NT2/D1 (cell line): ENCODE results near the gene TXNDC5.

ENCODE experiments used
- DNase-seq: peaks from one replicate; pipeline ENCODE4 v3.0.0-alpha.2; 2011; ENCODE audit warnings: low read depth, low spot score
- H3K27me3 ChIP-seq: 2 replicates; pipeline ENCODE4 v1.6.0; 2011; ENCODE audit warnings: mild to moderate bottlenecking; ENCODE audit not compliant: insufficient read length, insufficient read depth
- H3K36me3 ChIP-seq: 2 replicates; pipeline ENCODE4 v1.6.1; 2011; ENCODE audit warnings: mild to moderate bottlenecking, low read length, mixed read lengths; ENCODE audit not compliant: insufficient read depth, insufficient read length
- H3K4me1 ChIP-seq: 2 replicates; pipeline ENCODE4 v1.5.1; 2011; ENCODE audit not compliant: insufficient read depth, insufficient read length
- H3K4me3 ChIP-seq: 2 replicates; pipeline ENCODE4 v1.5.1; 2011; ENCODE audit warnings: low read depth; ENCODE audit not compliant: insufficient read length
- H3K9ac ChIP-seq: 2 replicates; pipeline ENCODE4 v1.6.0; 2011; ENCODE audit warnings: low read depth; ENCODE audit not compliant: insufficient read length
- H3K9me3 ChIP-seq: 2 replicates; pipeline ENCODE4 v1.5.1; 2011; ENCODE audit warnings: mild to moderate bottlenecking, low read length; ENCODE audit not compliant: insufficient read depth
- SUZ12 ChIP-seq: IDR thresholded peaks from 2 replicates; pipeline ENCODE4 v1.6.1; 2011; ENCODE audit not compliant: insufficient read length, insufficient read depth; ENCODE audit errors: extremely low read depth
- YY1 ChIP-seq: IDR thresholded peaks from 2 replicates; pipeline ENCODE4 v1.6.1; 2011; ENCODE audit not compliant: insufficient read length, insufficient read depth
- ZNF274 ChIP-seq: IDR thresholded peaks from 2 replicates; pipeline ENCODE4 v1.6.1; 2011; ENCODE audit warnings: mild to moderate bottlenecking, low read depth, low read length

The TXNDC5 gene

GRCh38 chr6:7914311-7914710 is 3.7 kb upstream of the TXNDC5 start:
- TF ChIP-seq YY1 (no peak), ZNF274 (no peak), SUZ12 (no peak)
- DNase-seq: no peak
- H3K9me3 ChIP-seq: no peaks in the 10 kb centered on the region
- no peak overlapping the region for H3K9ac ChIP-seq
- H3K36me3 ChIP-seq: no peaks in the 10 kb centered on the region
- H3K4me1 ChIP-seq: no peaks in the 10 kb centered on the region
- H3K4me3 ChIP-seq: no peak overlapping the region
- H3K27me3 ChIP-seq: peaks cover 38% of the 10 kb centered on the region

- no peaks in the 10 kb centered on the region for H3K4me1 ChIP-seq
- H3K27me3 ChIP-seq: peaks cover 38% of the 10 kb centered on the region
- H3K9ac ChIP-seq: no peak overlapping the region
- no peak for DNase-seq
- peaks cover 5% of the 10 kb centered on the region for H3K36me3 ChIP-seq
- no peak overlapping the region for H3K4me3 ChIP-seq
- TF ChIP-seq YY1 (no peak), SUZ12 (no peak), ZNF274 (no peak)
- no peaks in the 10 kb centered on the region for H3K9me3 ChIP-seq
Measured at GRCh38 chr6:7912736-7913517, 2.3 kb upstream of the TXNDC5 start.

DNA sequence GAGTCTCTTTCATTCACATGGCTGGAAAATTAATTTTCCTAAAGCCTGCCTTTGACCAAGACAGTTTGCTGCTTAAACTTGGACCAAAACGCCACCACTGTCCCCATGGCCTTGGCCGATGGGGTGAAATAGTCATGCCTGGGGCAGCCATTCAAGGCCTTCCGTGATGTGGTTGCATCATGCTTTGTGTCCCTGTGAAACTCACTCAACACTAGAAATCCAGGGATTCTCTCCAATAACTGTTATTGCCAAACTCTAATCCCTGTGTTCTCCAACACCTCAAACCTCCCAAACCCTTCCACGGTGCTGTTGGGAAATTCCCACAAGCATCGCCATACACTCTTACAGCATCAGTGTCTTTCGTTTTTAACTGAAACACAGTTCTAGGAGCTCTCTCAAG is 1.4 kb upstream of the TXNDC5 start:
- Histone ChIP-seq H3K9me3 (no peaks in the 10 kb centered on the region), H3K36me3 (peaks cover 13% of the 10 kb centered on the region), H3K9ac (no peak overlapping the region), H3K27me3 (peaks cover 38% of the 10 kb centered on the region), H3K4me1 (no peaks in the 10 kb centered on the region), H3K4me3 (no peak overlapping the region)
- DNase-seq: no peak
- TF ChIP-seq ZNF274 (no peak), SUZ12 (no peak), YY1 (no peak)

DNA sequence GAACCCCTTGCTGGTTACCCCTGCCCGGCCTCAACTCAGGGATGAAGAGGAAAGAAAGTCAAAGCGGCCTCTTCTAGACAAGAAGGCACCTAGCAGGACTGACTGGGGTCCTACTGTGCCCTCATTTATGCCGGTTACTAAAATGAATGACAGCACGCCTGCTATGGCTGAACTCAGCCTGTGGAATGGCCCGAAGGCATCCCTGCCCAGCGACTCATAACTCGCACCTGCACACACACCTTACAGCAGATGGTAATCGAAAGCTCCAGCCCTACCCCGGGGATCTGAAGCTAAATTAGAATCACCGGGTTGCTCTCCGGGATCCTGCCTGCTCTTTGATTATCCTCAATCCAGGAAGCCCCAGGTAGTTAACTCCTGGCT is 747 bp upstream of the TXNDC5 start:
- no peak for DNase-seq
- H3K4me3 ChIP-seq: peak overlapping the region; percentile 58
- H3K9ac ChIP-seq: peak overlapping the region; percentile 91
- H3K36me3 ChIP-seq: peaks cover 17% of the 10 kb centered on the region
- peaks cover 38% of the 10 kb centered on the region for H3K27me3 ChIP-seq
- no peaks in the 10 kb centered on the region for H3K9me3 ChIP-seq
- TF ChIP-seq SUZ12 (no peak), ZNF274 (no peak), YY1 (no peak)
- no peaks in the 10 kb centered on the region for H3K4me1 ChIP-seq

DNA sequence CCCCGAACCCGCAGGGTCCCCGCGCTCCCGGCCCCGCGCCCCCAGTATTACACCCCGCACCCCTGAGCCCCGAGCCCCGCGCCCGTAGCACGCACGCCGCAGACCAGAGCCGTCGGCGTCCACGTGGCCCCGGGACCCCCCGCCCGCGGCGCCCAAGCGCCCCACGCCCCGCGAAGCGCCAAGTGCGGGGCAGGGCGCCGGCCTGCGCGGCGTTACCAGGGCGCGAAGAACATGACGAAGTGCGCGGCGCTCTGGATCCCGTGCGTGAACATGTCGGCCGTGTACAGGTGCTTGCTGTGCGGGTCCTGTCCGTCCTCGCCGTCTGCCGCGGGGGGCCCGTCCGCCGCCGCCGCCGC is 312 bp downstream of the TXNDC5 start:
- no peak for DNase-seq
- Histone ChIP-seq H3K4me1 (no peaks in the 10 kb centered on the region), H3K4me3 (peak overlapping the region; percentile 67), H3K9ac (peak overlapping the region; percentile 83), H3K27me3 (peaks cover 36% of the 10 kb centered on the region), H3K36me3 (peaks cover 17% of the 10 kb centered on the region), H3K9me3 (no peaks in the 10 kb centered on the region)
- TF ChIP-seq YY1: no peak
- no peak for TF ChIP-seq ZNF274
- no peak for TF ChIP-seq SUZ12

DNA sequence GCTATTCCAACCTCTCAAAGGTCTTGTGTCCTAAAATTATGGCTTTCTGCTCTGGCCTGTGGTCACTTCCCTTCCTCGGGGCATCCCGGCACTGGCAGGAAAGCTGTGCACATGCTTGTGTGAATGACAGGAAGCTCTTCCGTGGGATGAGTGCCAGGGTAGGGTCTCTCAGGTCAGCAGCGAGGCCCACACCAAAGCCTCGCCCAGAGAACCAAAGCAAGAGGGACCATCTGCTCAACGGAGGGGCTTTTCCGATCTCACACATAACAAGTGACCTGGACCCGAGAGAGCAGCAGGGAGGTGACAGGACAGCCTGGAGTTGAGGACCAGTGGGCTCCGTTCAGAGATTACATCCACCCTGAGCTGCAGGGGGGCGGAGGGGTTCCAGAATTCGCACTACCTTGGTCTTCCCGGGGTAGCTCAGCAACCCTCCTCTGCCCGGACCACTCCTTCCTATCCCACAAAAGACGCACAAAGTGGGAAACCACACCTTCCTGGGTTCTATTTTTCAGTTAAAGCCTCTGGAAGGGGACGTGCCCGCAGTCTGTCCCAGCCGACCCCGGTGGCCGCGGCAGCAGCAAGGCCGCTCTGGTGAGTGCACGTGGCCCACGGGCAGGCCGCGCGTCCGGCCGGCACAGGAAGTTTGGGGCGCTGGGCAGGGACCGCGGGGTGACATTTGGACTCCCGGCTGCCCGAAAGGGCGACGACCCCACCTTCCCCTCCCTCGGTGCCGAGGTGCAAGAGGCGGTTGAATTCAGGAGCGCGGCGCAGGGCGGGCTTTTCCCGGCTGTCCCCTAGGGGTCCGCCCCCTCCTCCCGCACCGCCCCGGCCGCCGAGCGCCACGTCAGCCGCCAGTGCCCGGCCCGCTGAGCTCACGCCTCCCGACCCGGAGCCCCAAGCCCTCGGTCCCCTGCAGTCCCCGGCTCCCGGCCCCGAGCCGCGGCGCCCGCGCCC is 988 bp downstream of the TXNDC5 start:
- no peaks in the 10 kb centered on the region for H3K9me3 ChIP-seq
- TF ChIP-seq YY1 (no peak), SUZ12 (no peak), ZNF274 (no peak)
- peaks cover 34% of the 10 kb centered on the region for H3K27me3 ChIP-seq
- no peaks in the 10 kb centered on the region for H3K4me1 ChIP-seq
- peak overlapping the region; percentile 67 for H3K4me3 ChIP-seq
- no peak for DNase-seq
- peak overlapping the region; percentile 83 for H3K9ac ChIP-seq
- H3K36me3 ChIP-seq: peaks cover 22% of the 10 kb centered on the region

DNA sequence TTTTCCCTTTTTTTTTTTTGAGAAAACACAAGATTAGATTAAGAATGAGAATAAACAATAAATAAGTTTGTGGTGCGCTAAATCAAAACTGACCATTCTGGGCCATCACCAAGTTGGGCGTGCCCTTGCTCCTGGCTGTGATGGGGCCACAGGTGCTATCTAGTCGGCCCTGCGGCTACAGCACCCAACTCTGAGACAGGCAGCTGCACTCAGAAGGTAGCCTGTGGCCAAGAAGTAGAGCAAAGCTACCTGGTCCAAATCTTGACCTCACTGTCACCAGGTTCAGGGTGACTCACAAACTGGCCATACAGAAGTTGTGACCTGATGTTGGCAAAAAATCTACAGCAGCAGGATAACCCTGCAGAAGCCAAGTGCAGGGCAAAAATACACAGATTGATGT is 3.4 kb downstream of the TXNDC5 start:
- TF ChIP-seq SUZ12 (no peak), ZNF274 (no peak), YY1 (no peak)
- DNase-seq: no peak
- Histone ChIP-seq H3K9me3 (no peaks in the 10 kb centered on the region), H3K9ac (no peak overlapping the region), H3K36me3 (peaks cover 47% of the 10 kb centered on the region), H3K4me3 (no peak overlapping the region), H3K4me1 (no peaks in the 10 kb centered on the region), H3K27me3 (peaks cover 14% of the 10 kb centered on the region)
